ENCODE measurements around the gene ZDHHC7. TPM values are rescaled to one million over a fixed set of nuclear protein-coding genes. Genes with fewer than 3 reads are reported as not detected.

The ZDHHC7 gene
- total and polyA plus RNA-seq, 9 of the 15 experiments (the other 6 are each of a cell fraction or from before 2014, with no cell fraction given), result 1.7 to 49.7 (median 37.4) TPM

GRCh38 chr16:84963066-84963465 lies 48.3 kb downstream of the ZDHHC7 start (continued):
- TF ChIP-seq TEAD4 (IDR thresholded peaks at IDR 0.05; ENCODE audit: low read length) (no peak), TEAD4 (CRISPR knock-in tag; IDR thresholded peaks at IDR 0.05; ENCODE audit: borderline replicate concordance) (no peak), PRMT5 (CRISPR knock-in tag; IDR thresholded peaks at IDR 0.05) (no peak), HNRNPL (IDR thresholded peaks at IDR 0.05; ENCODE audit: low read depth, low read length) (no peak)

GRCh38 chr16:84960942-84961341 lies 50.4 kb downstream of the ZDHHC7 start:
- Histone ChIP-seq H3K27me3 (ENCODE audit: control insufficient read depth in 2 of 2, insufficient read depth in 2 of 2, low read length in 2 of 2) (peaks cover 14 to 24% of the 10 kb centered on the region in 2 experiments; a peak in 4 of 5 replicates), H3K36me3 (ENCODE audit: control insufficient read depth, insufficient read depth, low read length) (no peaks in the 10 kb centered on the region), H3K9me1 (ENCODE audit: control insufficient read depth, insufficient read depth, low read length) (no peaks in the 10 kb centered on the region), H3K4me3 (no peak overlapping the region), H3K4me2 (ENCODE audit: insufficient read depth, low read length) (no peak overlapping the region), H2AFZ (ENCODE audit: low read depth, low read length) (no peak overlapping the region), H3K27ac (ENCODE audit: extremely low read depth, low read depth, low read length) (no peak overlapping the region), H4K20me1 (replicated peaks; ENCODE audit: control insufficient read depth, insufficient read depth, low read length) (peaks cover 5% of the 10 kb centered on the region), H3K9ac (ENCODE audit: insufficient read depth in 1 of 2, low read depth in 2 of 2, low read length in 2 of 2) (no peak overlapping the region), H3K79me2 (ENCODE audit: control insufficient read depth, insufficient read depth, low read length) (no peaks in the 10 kb centered on the region), H3K9me3 (replicated peaks; ENCODE audit: control insufficient read depth, insufficient read depth, low read depth, low read length) (peaks cover 5% of the 10 kb centered on the region; the same call in 1 of the 2 replicates), H3K4me1 (replicated peaks in 1 of 2; ENCODE audit: control insufficient read depth in 2 of 2, insufficient read depth in 2 of 2, low read length in 2 of 2) (peaks cover 3 to 23% of the 10 kb centered on the region in 2 experiments; a peak in 2 of 5 replicates)
- BruUV-seq (replicated peaks), result no TSS peak
- in situ Hi-C loops (cut with MboI) (no loop called here), intact Hi-C loops (cut with micrococcal nuclease) (no loop called here)
- DNase-seq (ENCODE audit: extremely low read depth in 1 of 4, low spot score in 3 of 4) (no peak), ATAC-seq (no peak), FAIRE-seq (no peak)
- POLR2A ChIA-PET, result interaction anchor here (0.6 to 1.0 kb wide), 4 partner anchors 24 to 236 kb away, joined by 3 read pairs; no protein-coding TSS in a partner anchor
- 17% methylated on average over 4 of the region's 4 CpGs for WGBS (ENCODE audit: insufficient coverage, low coverage, missing lambda C conversion rate)
- CTCF ChIA-PET (ENCODE audit: low intra/inter-chr PET ratio), result interaction anchor here (0.7 to 2.8 kb wide), 3 partner anchors 36 to 339 kb away, joined by 4 to 21 read pairs (median 8); no protein-coding TSS in a partner anchor
- no peak for TF ChIP-seq HNRNPL (IDR thresholded peaks at IDR 0.05; ENCODE audit: low read depth, low read length)
- TF ChIP-seq ELK3 (CRISPR knock-in tag; IDR thresholded peaks at IDR 0.05), result no peak
- no peak for TF ChIP-seq ILF3 (IDR thresholded peaks at IDR 0.05; ENCODE audit: borderline replicate concordance)
- TF ChIP-seq PTRF (tag; IDR thresholded peaks at IDR 0.05), result no peak
- no peak for TF ChIP-seq RNF219 (CRISPR knock-in tag; IDR thresholded peaks at IDR 0.05)
- no peak for TF ChIP-seq CEBPZ (IDR thresholded peaks at IDR 0.05; ENCODE audit: borderline replicate concordance, low read depth, low read length)
- TF ChIP-seq CHAMP1 (IDR thresholded peaks at IDR 0.05), result no peak
- peak; percentile 92 for TF ChIP-seq RBM25 (IDR thresholded peaks at IDR 0.05; ENCODE audit: low read depth, low read length, severe bottlenecking)

Measured in K562 (cell line).